HUES64 (cell line): Measurements from ENCODE around the gene PAX3. TPM values are rescaled to one million over a fixed set of nuclear protein-coding genes. Genes with fewer than 3 reads are reported as not detected.

Experiments
- H3K27ac ChIP-seq: 2 replicates; pipeline ENCODE4 v1.7.0; 2013; ENCODE audit warnings: low read depth, low read length, inconsistent platforms
- H3K27me3 ChIP-seq: 2 replicates; pipeline ENCODE4 v1.6.1; 2013; ENCODE audit warnings: mild to moderate bottlenecking, low read length; ENCODE audit not compliant: insufficient read depth
- H3K36me3 ChIP-seq: 2 replicates; pipeline ENCODE4 v1.6.1; 2013; ENCODE audit warnings: mild to moderate bottlenecking, low read length; ENCODE audit not compliant: insufficient read depth
- H3K4me1 ChIP-seq: 2 replicates; pipeline ENCODE4 v1.6.1; 2013; ENCODE audit warnings: mild to moderate bottlenecking, low read length, moderate library complexity; ENCODE audit not compliant: insufficient read depth
- H3K4me3 ChIP-seq: 2 replicates; pipeline ENCODE4 v1.5.1; 2013; ENCODE audit warnings: mild to moderate bottlenecking, low read length, moderate library complexity
- H3K9ac ChIP-seq: 2 replicates; pipeline ENCODE4 v1.6.1; 2013; ENCODE audit warnings: mild to moderate bottlenecking, low read depth, low read length
- H3K9me3 ChIP-seq: 2 replicates; pipeline ENCODE4 v1.6.1; 2013; ENCODE audit warnings: low read depth, low read length; ENCODE audit not compliant: insufficient read depth
- WGBS: fragments of 150-250, 120-280 bp; methylation state at CpG from one replicate; pipeline ENCODE4 v1.1.7; 2013; ENCODE audit warnings: missing lambda C conversion rate; 5-methylcytosine and 5-hydroxymethylcytosine counted together
- polyA plus RNA-seq, 2 experiments: library from polyadenylated mRNA; stranded (reverse); fragments of 50-300 nt; gene quantifications; one replicate each; pipeline ENCODE4 v1.2.3, GENCODE V29; 2013

Gene PAX3
- polyA plus RNA-seq (2013, experiment 1 of 2) = 5.0 TPM
- polyA plus RNA-seq (2013, experiment 2 of 2) = 9.9 TPM

DNA sequence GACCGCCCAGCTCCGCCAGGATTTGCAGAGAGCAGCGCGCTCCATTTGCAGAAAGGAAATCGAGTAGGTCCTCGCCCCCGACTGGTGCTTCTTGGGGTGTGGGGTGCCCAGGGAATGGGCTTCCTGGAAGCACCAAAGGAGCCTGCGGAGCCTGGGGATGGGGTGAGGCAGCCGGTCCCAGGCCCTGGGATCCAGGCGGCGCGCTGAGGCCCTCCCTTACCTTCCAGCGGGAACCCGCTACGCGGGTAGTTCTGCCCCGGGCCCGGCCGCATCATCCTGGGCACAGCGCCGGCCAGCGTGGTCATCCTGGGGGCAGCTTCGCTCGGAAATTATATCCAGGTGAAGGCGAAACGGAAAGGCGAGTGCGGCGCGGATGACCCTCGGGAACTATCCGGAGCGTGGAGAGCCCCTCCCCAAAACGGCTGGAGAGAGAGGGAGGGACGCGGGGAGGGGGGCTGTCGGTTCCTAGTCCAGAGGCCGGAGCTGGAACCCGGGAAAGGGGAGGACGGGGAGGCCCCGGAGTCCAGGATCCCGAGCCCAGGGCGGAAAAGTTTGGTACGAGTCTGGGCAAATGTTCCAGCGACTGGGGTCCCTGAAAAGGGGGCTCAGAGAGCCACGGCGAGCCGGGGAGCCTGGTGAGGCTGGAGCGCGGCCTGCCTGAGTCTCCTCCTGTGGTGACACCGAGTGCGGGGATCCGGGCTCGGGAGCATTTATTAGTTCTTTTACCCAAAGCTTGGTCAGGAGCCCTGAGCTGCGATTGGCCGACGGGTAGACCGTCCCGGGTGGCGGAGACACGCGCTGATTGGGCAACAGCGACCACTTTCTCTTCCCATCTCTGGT, at the start of gene PAX3:
Gene PAX3 (minus strand): TSS at position 688 of the 840 bp plus-strand sequence. CDS start 383 bp downstream, at position 305.
- peak within 1 kb of the TSS; percentile 38; the same call in 1 of the 2 replicates for H3K9ac ChIP-seq
- H3K4me1 ChIP-seq = peaks cover 36% of the 10 kb centered on the region
- H3K27me3 ChIP-seq = peaks cover 100% of the 10 kb centered on the region

DNA sequence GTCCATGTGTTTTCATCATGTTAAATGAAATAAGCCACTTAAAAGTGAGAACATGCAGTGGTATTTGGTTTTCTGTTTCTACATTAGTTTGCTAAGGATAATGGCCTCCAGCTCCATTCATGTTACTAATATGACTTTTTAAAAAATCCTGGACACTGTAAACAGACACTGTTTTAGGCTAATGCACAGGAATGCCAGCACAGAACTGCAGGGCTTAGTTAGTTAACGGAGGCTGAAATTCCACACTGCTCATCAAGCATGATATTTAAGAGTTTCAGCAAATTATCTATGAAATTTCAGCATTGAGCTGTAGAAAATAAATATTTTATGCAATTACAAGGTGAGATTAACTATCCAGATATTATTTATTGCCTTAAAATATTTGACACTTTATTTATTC, 42.5 kb upstream of the PAX3 start:
- Histone ChIP-seq H3K27ac (no peak overlapping the region), H3K4me1 (no peaks in the 10 kb centered on the region), H3K27me3 (no peaks in the 10 kb centered on the region), H3K36me3 (no peaks in the 10 kb centered on the region), H3K9ac (no peak overlapping the region), H3K4me3 (no peak overlapping the region), H3K9me3 (no peaks in the 10 kb centered on the region)
- 88% methylated on average over 1 of the region's 1 CpG for WGBS

More for the DNA sequence above, at the start of gene PAX3:
- peak within 1 kb of the TSS; percentile 52 for H3K4me3 ChIP-seq
- H3K36me3 ChIP-seq = peaks cover 2% of the 10 kb centered on the region; the same call in 1 of the 2 replicates
- WGBS = under 1% methylated on average over 63 of the region's 63 CpGs
- no peak within 1 kb of the TSS for H3K27ac ChIP-seq
- H3K9me3 ChIP-seq = no peaks in the 10 kb centered on the region

DNA sequence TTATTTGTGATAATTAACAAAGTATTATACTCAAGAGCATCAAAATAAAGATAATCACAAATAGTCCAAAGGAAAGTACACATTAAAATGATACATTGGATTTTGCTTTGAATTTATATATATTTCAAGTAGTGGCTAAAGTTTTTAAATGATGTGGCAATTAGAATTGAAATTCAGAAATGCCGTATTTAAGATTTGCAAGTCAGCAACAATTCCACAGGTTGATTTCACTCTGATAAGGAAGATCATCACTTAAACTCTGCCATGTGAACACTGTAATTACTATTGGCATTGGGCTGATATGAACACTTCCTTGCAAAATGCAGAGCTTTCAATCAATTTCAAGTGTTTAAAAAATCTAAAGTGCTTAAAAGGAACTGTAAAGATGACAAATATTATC, 39.6 kb upstream of the PAX3 start:
- H3K27ac ChIP-seq = no peak overlapping the region
- no peaks in the 10 kb centered on the region for H3K4me1 ChIP-seq
- peaks cover 2% of the 10 kb centered on the region; the same call in 1 of the 2 replicates for H3K9me3 ChIP-seq
- no peaks in the 10 kb centered on the region for H3K27me3 ChIP-seq
- H3K36me3 ChIP-seq = no peaks in the 10 kb centered on the region
- H3K9ac ChIP-seq = no peak overlapping the region
- WGBS = 83% methylated on average over 1 of the region's 1 CpG
- no peak overlapping the region for H3K4me3 ChIP-seq

DNA sequence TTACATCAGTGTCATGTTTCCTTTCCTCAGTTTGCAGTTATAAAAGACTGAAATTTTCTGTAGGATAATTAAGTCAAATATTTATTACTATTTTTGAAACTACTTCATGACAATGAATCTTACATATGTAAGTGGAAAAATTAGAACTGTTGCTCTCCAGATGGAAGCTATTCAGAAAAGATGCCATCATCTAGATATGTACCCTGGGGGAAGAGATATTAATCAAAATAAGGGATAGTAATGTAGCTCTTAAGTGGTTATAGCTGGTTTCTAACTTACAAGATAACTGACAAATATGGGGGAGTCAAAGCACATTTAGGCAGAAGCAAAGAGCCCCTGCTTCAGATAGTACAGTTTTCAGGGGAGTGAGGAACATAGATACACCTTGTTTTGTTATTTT, 38.1 kb upstream of the PAX3 start:
- Histone ChIP-seq H3K27me3 (no peaks in the 10 kb centered on the region), H3K36me3 (no peaks in the 10 kb centered on the region), H3K4me3 (no peak overlapping the region), H3K4me1 (no peaks in the 10 kb centered on the region), H3K9me3 (peaks cover 2% of the 10 kb centered on the region; the same call in 1 of the 2 replicates), H3K27ac (no peak overlapping the region), H3K9ac (no peak overlapping the region)

DNA sequence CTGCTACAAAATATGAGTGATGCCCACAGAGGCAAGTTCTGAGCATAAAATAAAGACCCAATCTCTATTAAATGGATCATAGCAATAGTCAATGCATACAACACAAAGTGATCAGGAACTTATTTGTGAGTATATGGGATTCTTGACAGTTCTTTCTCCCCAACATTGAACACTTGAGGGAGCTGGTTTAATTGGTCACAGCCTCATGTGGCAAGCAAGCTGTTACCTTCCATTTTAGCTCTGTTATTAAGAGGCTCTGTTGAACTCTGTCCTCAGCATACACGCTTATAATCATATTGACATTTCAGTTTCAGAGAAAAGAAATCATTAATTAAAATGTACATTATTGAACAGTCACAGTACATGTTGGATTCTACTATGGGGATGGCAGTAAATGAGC, 37.6 kb upstream of the PAX3 start:
- no CpG with 5 or more reads among the region's 1 CpG for WGBS
- no peak overlapping the region for H3K4me3 ChIP-seq
- H3K9me3 ChIP-seq = peaks cover 2% of the 10 kb centered on the region; the same call in 1 of the 2 replicates
- H3K27ac ChIP-seq = no peak overlapping the region
- no peaks in the 10 kb centered on the region for H3K36me3 ChIP-seq
- no peaks in the 10 kb centered on the region for H3K4me1 ChIP-seq
- no peaks in the 10 kb centered on the region for H3K27me3 ChIP-seq
- no peak overlapping the region for H3K9ac ChIP-seq

DNA sequence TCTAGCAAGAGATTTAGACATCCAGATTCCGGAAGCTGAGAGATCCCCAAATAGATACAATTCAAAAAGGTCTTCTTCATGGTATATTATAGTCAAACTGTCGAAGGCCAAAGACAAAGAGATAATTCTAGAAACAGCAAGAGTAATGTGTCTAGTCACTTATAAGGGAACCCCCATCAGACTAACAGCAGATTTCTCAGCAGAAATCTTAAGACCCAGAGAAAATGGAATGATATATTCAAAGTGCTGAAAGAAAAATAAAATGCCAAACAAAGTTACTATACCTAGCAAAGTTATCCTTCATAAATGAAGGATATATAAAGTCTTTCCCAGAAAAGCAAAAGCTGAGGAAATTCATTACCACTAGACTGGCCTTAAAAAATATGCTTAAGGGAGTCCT, 36.1 kb upstream of the PAX3 start:
- Histone ChIP-seq H3K9ac (no peak overlapping the region), H3K4me1 (no peaks in the 10 kb centered on the region), H3K9me3 (peaks cover 3% of the 10 kb centered on the region; the same call in 1 of the 2 replicates), H3K4me3 (no peak overlapping the region), H3K36me3 (no peaks in the 10 kb centered on the region), H3K27me3 (no peaks in the 10 kb centered on the region), H3K27ac (no peak overlapping the region)
- WGBS = no CpG with 5 or more reads among the region's 2 CpGs

DNA sequence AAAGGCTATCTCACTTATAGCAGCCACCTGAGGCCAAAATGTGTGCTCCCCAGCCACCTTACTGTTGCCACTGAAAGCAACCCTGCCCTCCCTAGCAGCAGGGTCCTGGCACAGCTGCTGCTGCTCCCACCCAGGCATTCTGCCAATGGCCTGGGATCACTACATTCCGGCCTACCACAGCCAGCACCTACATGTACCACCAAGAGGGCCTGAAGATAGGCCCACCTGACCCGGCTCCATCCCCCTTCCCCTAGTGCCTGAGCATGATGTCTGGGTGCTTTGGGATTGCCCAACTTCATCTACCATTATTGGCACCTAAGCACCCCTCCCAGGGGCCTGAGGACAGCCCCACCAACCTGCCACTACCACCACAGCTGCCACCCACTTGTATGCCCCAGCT, 34.6 kb upstream of the PAX3 start:
- Histone ChIP-seq H3K27ac (no peak overlapping the region), H3K36me3 (no peaks in the 10 kb centered on the region), H3K27me3 (peaks cover 2% of the 10 kb centered on the region; the same call in 1 of the 2 replicates), H3K4me1 (no peaks in the 10 kb centered on the region), H3K4me3 (no peak overlapping the region), H3K9ac (no peak overlapping the region), H3K9me3 (peaks cover 5% of the 10 kb centered on the region; the same call in 1 of the 2 replicates)
- 86% methylated on average over 2 of the region's 2 CpGs for WGBS

DNA sequence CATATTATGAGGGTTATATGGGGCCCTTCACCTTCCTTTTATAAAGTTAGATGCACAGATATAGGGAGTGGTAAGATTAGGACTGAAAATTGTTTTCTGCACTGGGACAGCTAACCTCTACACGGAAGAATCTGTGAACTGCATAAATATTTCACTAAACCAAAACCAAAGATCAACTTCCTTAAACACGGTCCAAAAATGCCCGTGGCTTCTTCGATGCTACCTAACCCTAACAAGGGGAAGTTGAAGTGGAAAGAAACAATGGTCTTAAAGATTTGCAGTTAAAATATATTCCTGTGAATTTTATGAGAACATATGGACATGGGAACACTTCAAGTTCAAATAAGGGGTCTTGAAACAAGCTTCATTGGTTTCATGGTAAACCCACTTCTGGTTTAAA, 33.3 kb upstream of the PAX3 start:
- Histone ChIP-seq H3K4me3 (no peak overlapping the region), H3K9ac (no peak overlapping the region), H3K9me3 (peaks cover 5% of the 10 kb centered on the region; the same call in 1 of the 2 replicates), H3K4me1 (no peaks in the 10 kb centered on the region), H3K27me3 (peaks cover 10% of the 10 kb centered on the region; the same call in 1 of the 2 replicates), H3K27ac (no peak overlapping the region), H3K36me3 (no peaks in the 10 kb centered on the region)
- 98% methylated on average over 4 of the region's 4 CpGs for WGBS

DNA sequence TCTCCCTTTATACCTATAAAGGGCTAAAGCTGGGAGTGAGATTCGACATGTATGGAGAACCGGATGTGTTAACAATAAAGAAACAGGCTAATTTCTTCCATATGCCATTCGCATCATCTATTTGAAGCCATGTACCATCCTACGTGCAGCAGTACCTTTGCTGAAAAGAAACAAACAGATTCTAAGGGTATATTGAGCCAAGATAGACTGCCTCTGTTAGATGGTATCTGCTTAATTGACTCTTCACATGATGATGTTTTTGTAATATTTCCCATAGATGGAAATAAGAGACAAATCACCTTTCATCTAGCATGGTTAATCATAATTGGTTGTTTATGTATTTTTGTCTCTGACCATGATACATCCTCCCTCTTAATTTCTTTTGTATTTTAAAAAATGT, 32.1 kb upstream of the PAX3 start:
- Histone ChIP-seq H3K27ac (no peak overlapping the region), H3K9ac (no peak overlapping the region), H3K9me3 (peaks cover 5% of the 10 kb centered on the region; the same call in 1 of the 2 replicates), H3K4me3 (no peak overlapping the region), H3K27me3 (peaks cover 22% of the 10 kb centered on the region), H3K4me1 (no peaks in the 10 kb centered on the region), H3K36me3 (no peaks in the 10 kb centered on the region)
- WGBS = 100% methylated on average over 4 of the region's 4 CpGs

DNA sequence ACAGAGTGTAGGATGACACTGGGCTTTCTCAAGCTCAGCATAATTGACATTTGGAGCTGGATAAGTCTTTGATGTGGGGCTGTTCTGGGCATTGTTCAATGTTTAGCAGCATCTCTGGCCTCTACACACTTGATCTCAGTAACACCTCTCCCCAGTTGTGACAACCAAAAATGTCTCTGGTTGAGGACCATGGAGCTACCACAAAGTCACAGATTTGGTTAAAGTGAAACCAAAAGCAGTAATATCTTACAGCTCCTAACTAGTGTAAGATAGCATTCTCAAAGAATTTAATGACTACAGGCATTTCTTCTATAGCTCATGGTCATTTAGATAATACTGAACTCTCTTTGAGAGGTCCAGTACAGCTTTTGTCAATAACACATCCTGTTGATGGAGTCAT, 23.4 kb upstream of the PAX3 start:
- Histone ChIP-seq H3K9ac (no peak overlapping the region), H3K36me3 (no peaks in the 10 kb centered on the region), H3K4me1 (peaks cover 9% of the 10 kb centered on the region), H3K27me3 (peaks cover 94% of the 10 kb centered on the region), H3K9me3 (no peaks in the 10 kb centered on the region), H3K4me3 (no peak overlapping the region), H3K27ac (no peak overlapping the region)

DNA sequence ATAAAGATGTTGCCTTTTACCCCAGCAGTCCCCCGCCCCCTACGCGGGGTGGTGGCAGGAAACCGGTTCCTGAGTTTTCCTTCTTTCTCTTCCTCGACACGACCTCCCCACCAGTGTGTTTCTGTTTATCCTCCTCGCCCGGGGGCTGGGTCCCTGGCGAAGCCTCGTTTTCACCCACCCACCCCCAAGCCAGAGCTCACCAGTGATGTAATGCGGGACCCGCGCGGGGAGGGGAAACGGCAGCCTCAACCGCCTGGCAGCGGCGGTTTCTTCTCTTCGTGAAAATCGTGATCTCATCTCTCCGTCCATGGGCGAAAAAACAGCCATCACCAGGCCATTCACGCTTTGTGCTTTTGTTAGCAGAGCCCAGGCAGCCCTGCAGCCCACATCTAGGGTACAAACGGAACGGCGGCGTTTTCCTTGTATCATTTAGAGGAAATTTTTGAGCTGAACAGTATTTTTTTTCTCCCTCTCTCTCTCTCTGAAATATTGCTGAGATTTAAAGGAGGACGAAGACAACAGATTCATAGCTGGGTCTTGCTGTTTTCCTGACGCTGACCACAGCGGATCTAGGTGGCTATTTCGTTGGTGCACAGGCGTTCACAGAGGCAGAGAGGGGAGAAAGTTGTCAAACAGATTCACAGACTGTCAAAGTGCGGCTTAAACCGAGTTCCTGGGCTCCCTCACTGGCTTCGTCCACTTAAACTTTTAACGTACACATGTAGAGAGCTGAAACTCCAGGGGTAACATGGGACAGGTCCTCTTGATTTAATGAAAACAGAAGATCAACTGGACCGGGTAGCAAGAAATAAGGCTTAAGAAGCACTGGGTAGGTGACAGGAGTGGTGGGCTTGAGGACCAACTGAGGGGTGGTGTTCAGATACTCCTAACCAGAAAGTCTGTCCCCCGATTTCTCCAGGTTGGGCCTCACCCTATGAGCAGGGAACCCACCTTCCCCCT, 21.9 kb upstream of the PAX3 start:
- WGBS = 7% methylated on average over 38 of the region's 38 CpGs
- Histone ChIP-seq H3K27me3 (peaks cover 94% of the 10 kb centered on the region), H3K9ac (peak overlapping the region; percentile 30; the same call in 1 of the 2 replicates), H3K36me3 (no peaks in the 10 kb centered on the region), H3K27ac (no peak overlapping the region), H3K4me1 (peaks cover 9% of the 10 kb centered on the region), H3K4me3 (peak overlapping the region; percentile 61), H3K9me3 (no peaks in the 10 kb centered on the region)
